ENCODE measurements around the gene CEP70. TPM values are rescaled to one million over a fixed set of nuclear protein-coding genes. Genes with fewer than 3 reads are reported as not detected.

The CEP70 gene
- total RNA-seq, 1 experiment from 2014 or later, result 32.6 TPM

DNA sequence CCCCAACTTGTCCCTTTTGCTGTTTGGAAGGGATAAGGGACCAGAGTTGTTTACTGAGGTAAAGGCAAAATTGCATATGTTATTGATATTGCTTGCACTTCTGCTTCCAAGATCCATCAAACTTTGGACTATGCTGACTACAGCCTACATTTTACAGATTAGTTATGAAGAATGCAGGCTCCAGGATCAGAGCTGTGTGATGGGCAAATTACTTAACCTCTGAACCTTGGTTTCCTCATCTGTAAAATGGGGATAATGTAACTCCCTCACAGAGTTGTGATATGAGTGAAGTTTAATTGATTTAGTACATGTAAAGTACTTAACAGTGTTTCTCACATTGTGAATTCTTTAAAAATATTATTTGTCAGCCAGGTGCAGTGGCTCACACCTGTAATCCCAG is 30.5 kb upstream of the CEP70 start:
- no peak overlapping the region for H2AK5ac ChIP-seq (ENCODE audit: insufficient read length, low read length)

More for the DNA sequence above, 30.5 kb upstream of the CEP70 start:
- Histone ChIP-seq H3K79me2 (ENCODE audit: insufficient read depth, low read length) (no peaks in the 10 kb centered on the region), H3K14ac (ENCODE audit: insufficient read depth, low read length) (no peak overlapping the region), H2BK5ac (ENCODE audit: insufficient read length, low read length) (no peak overlapping the region), H2BK12ac (ENCODE audit: insufficient read length, low read depth, low read length) (no peak overlapping the region), H3K27me3 (ENCODE audit: insufficient read depth, low read length) (no peaks in the 10 kb centered on the region), H3K9ac (ENCODE audit: extremely low read depth, insufficient read length, low read length) (no peak overlapping the region), H3K4me1 (ENCODE audit: insufficient read depth, low read length) (no peaks in the 10 kb centered on the region), H2BK20ac (ENCODE audit: low read depth, low read length, poor library complexity, severe bottlenecking) (no peak overlapping the region), H4K20me1 (ENCODE audit: control insufficient read depth, insufficient read depth, insufficient read length) (no peaks in the 10 kb centered on the region), H3K9me3 (ENCODE audit: control insufficient read depth, low read depth, low read length) (no peaks in the 10 kb centered on the region), H3K4ac (ENCODE audit: low read depth, low read length) (no peak overlapping the region), H4K5ac (ENCODE audit: insufficient read length, low read depth, low read length) (no peak overlapping the region), H2AFZ (ENCODE audit: low read length) (no peak overlapping the region), H4K8ac (replicated peaks; ENCODE audit: insufficient read length, low read depth, low read length) (no peak overlapping the region), H2BK15ac (ENCODE audit: low read depth, low read length) (no peak overlapping the region), H4K91ac (ENCODE audit: insufficient read length, low read depth, low read length) (no peak overlapping the region), H3K18ac (ENCODE audit: insufficient read length, low read depth, low read length) (no peak overlapping the region), H3K79me1 (ENCODE audit: insufficient read depth, low read depth, low read length, poor library complexity, severe bottlenecking) (no peaks in the 10 kb centered on the region), H3T11ph (ENCODE audit: low read length) (no peak overlapping the region), H3K4me2 (ENCODE audit: insufficient read depth, insufficient read length, low read length) (no peak overlapping the region), H2BK120ac (ENCODE audit: low read depth, low read length, poor library complexity, severe bottlenecking) (no peak overlapping the region), H3K23ac (ENCODE audit: insufficient read length, low read depth, low read length) (no peak overlapping the region), H3K27ac (ENCODE audit: insufficient read length, low read depth, low read length) (no peak overlapping the region), H3K23me2 (ENCODE audit: insufficient read length, low read depth, low read length, poor library complexity, severe bottlenecking) (no peaks in the 10 kb centered on the region), H3K56ac (ENCODE audit: insufficient read length, low read depth, low read length) (no peak overlapping the region)
- TF ChIP-seq, protein P1, sequence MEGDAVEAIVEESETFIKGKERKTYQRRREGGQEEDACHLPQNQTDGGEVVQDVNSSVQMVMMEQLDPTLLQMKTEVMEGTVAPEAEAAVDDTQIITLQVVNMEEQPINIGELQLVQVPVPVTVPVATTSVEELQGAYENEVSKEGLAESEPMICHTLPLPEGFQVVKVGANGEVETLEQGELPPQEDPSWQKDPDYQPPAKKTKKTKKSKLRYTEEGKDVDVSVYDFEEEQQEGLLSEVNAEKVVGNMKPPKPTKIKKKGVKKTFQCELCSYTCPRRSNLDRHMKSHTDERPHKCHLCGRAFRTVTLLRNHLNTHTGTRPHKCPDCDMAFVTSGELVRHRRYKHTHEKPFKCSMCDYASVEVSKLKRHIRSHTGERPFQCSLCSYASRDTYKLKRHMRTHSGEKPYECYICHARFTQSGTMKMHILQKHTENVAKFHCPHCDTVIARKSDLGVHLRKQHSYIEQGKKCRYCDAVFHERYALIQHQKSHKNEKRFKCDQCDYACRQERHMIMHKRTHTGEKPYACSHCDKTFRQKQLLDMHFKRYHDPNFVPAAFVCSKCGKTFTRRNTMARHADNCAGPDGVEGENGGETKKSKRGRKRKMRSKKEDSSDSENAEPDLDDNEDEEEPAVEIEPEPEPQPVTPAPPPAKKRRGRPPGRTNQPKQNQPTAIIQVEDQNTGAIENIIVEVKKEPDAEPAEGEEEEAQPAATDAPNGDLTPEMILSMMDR (conservative IDR thresholded peaks at IDR 0.05), result no peak
- H3K4me1 Mint-ChIP-seq, result no peaks in the 10 kb centered on the region
- no peaks in the 10 kb centered on the region for H3K9me3 Mint-ChIP-seq
- DNase-seq, result no peak
- H3K27ac Mint-ChIP-seq, result no peak overlapping the region
- no peaks in the 10 kb centered on the region for H3K27me3 Mint-ChIP-seq (ENCODE audit: low read depth)
- H3K36me3 Mint-ChIP-seq (ENCODE audit: insufficient read depth in 1 of 3, low read depth in 3 of 3), result no peaks in the 10 kb centered on the region
- no peak overlapping the region for H3K4me3 Mint-ChIP-seq

All from H9 (cell line).